Measurements from ENCODE around the gene PKD2L2.

DNA sequence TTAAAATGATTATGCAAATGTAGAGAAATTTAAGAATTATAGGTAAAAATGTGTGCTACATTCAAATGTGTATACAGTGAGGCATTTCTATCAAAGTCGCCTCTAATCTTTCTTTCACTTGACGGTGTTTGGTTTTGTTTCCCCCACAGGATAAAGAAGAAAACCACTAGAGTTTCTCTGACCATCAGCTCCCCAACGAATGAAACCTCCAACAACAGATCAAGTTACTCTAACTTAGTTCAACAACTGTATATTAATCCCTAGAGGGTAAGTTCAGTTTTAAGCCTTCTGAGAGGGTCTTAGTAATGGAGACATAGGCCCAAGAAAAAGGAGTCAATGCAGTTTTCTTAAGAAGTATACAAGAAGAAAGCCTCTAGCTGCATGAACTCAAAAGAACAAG is 33.1 kb upstream of the PKD2L2 start:
- no peak for TF ChIP-seq EZH2 (IDR thresholded peaks at IDR 0.05; ENCODE audit: borderline replicate concordance, low read depth, low read length)
- TF ChIP-seq ARNT (IDR thresholded peaks at IDR 0.05): no peak
- TF ChIP-seq, protein P1, sequence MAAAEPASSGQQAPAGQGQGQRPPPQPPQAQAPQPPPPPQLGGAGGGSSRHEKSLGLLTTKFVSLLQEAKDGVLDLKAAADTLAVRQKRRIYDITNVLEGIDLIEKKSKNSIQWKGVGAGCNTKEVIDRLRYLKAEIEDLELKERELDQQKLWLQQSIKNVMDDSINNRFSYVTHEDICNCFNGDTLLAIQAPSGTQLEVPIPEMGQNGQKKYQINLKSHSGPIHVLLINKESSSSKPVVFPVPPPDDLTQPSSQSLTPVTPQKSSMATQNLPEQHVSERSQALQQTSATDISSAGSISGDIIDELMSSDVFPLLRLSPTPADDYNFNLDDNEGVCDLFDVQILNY (CRISPR knock-in tag; IDR thresholded peaks at IDR 0.05): no peak
- no peak for TF ChIP-seq SIN3A (IDR thresholded peaks at IDR 0.05; ENCODE audit: borderline replicate concordance in 2 of 2, control insufficient read depth in 1 of 2, low read depth in 2 of 2, low read length in 2 of 2)
- no peak for TF ChIP-seq RAD21 (CRISPR knock-in tag; conservative IDR thresholded peaks at IDR 0.05 in 1 of 2, IDR thresholded peaks at IDR 0.05 in 1 of 2)
- no peak for TF ChIP-seq FOSL1 (tag; conservative IDR thresholded peaks at IDR 0.05)
- TF ChIP-seq NFYB (IDR thresholded peaks at IDR 0.05; ENCODE audit: extremely low read depth, insufficient read length): no peak
- TF ChIP-seq, protein P2, sequence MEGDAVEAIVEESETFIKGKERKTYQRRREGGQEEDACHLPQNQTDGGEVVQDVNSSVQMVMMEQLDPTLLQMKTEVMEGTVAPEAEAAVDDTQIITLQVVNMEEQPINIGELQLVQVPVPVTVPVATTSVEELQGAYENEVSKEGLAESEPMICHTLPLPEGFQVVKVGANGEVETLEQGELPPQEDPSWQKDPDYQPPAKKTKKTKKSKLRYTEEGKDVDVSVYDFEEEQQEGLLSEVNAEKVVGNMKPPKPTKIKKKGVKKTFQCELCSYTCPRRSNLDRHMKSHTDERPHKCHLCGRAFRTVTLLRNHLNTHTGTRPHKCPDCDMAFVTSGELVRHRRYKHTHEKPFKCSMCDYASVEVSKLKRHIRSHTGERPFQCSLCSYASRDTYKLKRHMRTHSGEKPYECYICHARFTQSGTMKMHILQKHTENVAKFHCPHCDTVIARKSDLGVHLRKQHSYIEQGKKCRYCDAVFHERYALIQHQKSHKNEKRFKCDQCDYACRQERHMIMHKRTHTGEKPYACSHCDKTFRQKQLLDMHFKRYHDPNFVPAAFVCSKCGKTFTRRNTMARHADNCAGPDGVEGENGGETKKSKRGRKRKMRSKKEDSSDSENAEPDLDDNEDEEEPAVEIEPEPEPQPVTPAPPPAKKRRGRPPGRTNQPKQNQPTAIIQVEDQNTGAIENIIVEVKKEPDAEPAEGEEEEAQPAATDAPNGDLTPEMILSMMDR (IDR thresholded peaks at IDR 0.05 in 2 of 3, conservative IDR thresholded peaks at IDR 0.05 in 1 of 3; ENCODE audit: insufficient read depth in 2 of 3, low read depth in 1 of 3, low read length in 3 of 3): no peak
